Hepatic stellate cell (primary cell): ENCODE results near the gene HIVEP3.

Source experiments
- DNase-seq: peaks from one replicate; pipeline ENCODE4 v3.0.0; 2011; ENCODE audit warnings: low spot score

Gene HIVEP3

DNA sequence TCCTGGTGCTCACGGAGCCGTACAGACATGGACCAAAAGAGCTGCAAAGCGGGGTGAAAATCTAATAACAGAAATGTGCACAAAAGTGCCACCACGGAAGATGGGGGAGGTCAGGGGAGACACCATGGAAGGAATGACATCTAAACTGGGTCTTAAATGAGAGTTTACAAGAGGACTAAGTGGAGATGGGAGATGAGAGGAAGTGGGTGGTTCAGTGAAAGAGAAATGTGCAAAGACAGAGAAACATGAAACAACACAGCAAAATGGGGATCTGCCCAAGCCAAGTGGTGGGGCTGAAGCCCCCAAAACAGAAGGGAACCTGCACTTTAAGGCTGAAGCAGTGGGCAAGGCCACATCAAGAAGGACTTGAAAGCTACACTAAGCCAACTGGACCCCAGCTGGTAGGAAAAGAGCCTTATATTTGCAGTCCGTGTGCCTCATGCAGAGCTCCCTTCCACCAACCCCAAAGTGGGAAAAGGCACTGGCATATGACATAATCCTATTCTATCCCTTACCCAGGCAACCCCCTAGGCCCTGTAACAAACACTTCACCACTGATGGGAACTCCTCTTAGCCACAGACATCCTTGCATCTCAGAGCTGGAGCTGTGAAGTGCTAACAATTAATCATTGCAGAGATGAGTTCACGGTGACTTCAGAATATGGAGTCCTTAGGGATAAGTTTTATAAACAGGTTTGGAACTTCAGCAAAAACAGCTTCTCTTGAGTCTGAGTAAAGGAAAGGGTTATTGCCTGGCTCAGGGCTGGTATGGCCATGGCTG, 235.7 kb downstream of the HIVEP3 start:
- DNase-seq: no peak

DNA sequence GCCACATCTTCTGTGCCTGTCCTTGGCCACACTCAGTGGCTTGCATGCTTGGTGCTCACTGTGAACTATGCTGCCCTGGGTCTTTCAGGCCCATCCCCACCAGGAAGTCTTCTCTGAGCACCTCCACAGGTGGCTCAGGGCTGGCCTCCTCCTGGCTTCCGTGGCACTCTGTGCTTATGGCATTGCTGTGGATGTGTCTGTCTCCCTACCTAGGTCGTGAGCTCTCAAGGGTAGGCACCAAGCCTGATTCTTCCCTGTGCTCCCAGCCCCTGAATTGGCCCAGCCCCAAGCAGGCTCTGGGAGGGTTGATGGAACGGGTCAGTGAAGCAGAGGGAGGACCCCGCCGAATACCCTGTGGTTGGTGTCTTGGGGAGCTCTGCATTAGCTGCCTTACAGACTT, 236.6 kb downstream of the HIVEP3 start:
- DNase-seq: no peak

DNA sequence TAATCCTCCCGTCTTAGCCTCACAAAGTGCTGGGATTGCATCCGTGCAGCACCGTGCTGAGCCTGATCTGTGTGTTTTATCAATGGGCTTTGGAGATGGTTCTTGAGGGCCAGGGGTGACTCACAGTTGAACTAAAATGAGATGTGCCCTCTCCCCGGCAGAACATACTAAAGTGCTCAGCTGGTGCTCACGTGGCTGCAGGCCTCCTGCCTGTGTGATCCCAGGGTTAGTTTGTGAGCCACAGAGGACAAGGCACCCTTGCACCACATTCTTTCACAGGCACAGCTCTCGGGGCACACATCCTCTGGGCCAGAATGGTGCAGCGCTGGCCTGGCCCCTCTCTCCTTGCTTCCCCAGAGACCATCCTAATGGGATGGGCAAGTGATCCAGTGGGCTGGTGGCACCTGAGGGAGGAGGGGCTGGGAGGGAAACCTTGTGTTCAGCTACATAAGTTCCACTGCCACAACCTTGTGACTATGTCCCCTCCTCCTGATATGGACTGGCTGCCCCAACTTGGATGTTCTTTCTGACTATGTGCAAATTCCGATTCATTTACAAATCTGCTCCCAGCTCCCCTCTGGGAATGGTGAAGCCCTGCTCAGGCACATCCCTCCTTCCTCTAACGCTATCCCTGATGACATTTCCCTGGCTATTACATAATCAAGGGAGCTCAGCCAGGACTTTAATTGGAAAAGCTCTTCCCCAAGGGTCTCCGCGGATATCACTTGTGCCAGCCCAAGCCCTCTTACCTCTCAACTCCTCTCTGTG, 237.2 kb downstream of the HIVEP3 start:
- no peak for DNase-seq

DNA sequence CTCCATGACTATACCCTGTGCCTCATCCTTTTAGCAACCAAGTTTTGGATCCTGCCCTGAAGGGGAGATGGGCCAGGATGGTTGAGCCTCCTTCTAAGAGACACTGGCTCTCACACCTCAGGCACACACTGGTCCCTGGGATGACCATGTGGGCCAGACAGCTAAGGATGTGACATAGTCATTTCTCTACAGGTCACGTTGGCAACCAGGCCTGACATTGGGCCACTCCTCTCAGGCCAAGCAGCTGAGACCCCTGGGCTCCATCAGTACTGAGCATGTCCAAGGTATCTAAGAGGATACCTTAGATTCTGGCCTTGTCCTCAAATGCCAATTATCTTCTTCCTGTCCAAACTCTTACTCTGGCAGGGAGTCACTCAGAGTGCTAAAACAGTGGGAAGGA, 238.7 kb downstream of the HIVEP3 start:
- no peak for DNase-seq

DNA sequence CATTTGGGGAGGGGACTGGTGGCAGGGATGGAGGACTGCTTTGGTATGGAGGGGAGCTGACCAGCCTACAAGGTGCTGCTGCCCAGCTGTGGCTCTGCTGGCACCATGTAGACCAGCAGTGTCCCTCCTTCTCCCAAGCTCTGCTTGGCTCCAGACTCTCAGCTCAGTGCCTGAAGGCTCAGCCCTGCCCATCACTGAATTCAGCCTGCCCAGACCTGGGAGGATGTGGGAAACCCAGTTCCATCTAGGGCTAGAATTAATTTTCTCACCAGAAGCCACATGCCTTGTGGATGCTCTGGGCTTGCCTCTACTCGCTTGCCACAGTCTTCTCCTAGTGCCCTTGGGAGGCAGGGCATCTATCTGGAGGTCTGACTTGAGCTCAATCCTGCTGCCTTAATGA, 239.2 kb downstream of the HIVEP3 start:
- no peak for DNase-seq

DNA sequence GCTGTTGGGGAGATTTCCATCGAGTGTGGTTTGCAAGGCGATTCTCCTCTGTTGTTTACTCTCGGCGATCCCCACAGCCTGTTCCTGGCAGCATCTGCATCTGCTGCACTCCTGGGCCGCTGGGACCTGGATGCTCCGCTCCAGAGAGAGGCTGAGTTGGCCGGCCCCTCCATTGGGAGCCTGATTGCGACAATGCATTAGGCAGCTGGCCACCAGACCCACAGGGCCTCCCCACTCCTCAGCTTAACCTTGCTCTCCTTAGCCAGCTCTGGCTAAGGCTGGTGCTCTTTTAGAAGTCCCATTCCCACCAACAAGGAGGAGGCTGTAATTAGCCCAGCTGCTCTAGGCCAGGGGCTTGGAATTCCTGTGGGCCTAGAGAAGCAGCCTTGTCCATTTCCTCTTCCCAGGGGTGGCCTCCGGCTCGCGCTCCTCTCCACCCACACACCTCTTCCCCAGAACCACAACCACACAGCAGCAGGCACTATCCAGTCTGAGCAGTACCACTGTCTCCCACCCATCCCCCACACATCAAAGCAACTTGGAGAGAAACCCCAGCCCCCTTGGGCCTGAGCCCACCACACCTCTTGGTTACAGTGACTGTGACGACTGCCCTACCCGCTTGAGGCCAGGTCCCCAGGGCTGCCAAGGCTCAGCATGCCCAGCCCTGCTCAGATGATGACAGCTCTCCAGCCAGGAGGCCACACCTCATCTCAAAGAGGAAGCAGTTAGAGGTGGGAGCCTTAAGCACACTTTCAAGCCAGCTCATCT, 240.4 kb downstream of the HIVEP3 start:
- DNase-seq: no peak

DNA sequence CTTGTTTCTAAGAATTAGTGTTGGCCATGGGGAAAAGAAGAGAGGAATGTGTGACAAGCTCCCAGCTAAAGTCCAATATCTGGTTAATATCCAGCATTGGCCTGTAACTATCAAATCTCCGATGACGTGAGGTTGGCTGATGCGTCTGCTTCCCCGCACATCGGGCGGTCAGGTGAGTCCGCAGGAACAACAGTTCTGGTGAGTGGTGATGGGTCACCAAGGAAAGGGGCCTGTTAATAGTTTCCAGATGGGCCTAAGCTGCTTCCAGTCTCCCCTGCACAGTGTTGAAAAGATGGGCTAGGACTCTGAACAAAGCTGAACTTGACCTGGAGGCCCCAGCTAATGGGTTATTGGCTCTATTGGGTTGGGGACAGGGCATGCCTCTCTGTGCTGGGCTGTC, 241.1 kb downstream of the HIVEP3 start:
- DNase-seq: no peak

DNA sequence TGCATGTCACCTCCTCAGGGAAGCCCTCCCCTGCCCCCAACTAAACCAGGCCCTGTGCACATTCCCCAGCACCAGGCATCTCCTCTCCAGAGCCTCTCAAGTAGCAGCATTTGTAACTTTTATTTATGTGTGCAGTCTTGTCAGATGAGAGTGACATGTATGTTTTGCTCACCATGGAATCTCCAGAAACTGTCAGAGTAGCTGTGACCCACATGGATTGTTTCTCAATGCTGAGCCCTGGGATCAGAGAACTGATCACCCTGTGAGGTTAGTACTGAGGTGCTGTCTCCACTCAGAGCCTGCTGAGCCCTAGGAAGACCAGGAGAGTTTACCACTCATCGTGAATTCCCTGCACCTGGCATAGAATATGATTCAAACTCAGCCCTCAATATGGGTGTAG, 243.3 kb downstream of the HIVEP3 start:
- DNase-seq: no peak

DNA sequence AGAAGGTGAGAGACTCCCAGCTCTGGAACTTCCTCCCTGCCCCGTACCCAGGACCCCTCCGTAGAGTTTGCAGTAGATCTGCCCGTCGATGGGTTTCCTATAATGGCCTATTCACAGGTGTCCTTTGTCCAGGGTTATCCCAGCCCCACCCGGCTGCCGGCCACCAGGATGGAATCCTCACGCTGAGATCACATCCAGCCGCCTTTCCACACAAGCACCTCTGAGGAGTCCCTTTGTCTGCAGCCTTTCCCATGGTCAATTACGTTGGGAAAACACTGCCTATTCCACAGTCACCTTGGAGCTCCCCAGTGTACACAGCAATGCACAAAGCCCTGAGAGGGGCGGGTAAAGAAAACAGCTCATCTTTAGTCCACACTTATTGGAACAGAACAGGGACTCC, 244.2 kb downstream of the HIVEP3 start:
- no peak for DNase-seq

DNA sequence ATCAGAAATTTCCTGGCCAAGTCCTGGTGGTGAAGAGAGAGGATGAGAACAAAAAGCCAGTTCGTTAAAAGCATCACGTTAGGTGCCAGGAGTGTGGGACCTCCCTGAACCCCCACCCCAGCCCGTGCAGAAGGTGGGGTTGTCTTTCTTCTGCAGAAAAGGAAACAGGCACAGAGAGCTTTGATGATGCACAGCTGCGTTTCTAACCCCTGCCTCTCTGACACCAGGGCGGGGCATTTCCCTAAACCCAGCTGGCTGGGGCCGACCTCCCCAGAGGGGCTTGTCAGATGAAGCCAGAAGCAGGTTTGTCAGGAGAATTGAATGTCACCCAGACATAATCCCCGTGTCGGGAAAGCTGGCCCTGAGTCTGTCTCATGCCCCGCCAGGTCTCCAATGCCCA, 244.9 kb downstream of the HIVEP3 start:
- DNase-seq: no peak

DNA sequence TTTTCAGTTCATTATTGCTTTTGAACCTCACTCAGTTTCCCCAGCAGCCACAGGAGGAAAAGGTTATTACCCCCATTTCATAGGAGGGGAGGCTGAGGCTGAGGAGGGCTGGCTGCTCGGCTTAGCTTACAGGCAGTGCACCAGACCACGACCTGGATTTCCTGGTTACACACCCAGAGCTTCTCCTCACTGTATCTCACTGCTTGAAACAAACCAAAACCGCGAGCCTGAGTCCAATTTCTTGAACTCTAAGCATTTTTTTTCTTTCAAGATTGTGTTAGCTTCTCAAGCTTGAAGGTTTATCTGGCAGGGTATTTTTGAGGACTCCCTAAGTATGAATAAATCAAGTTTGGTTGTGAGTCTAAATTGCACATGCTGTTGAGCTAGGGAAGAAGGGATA, 245.3 kb downstream of the HIVEP3 start:
- no peak for DNase-seq

DNA sequence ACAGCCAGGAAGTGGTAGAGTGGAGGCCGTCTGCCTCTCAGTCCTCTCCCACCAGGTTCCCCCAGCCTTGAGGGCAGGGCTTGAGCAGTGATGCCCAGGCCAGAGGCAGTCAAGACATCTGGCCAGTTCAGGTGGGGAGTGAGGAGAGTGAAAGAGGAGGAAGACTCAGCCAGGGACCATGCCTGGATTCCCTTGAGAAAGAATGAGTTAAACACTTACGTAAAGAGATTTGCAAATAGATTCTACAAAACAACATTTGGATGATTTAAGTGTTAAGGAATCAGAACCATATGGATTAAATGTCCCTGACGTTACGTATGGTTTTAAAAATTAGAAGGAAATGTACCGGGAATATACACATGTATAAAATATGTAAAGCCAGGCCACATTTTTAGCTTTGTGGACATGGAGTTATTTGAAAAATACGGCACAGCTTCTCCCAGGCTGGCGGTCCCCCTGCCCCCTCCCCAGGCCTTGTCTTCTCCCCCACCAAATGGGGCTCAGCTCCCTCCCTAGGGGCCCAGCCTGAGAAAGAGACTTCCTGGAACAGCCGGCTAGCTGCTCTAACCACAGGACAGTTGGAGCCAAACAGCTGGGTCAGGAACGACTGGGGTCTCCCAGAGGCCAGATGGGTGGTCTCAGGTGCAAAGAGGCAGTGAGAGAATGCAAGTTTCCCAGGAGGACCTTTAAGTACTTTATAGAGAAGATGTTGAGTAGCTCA, 245.9 kb downstream of the HIVEP3 start:
- DNase-seq: no peak

DNA sequence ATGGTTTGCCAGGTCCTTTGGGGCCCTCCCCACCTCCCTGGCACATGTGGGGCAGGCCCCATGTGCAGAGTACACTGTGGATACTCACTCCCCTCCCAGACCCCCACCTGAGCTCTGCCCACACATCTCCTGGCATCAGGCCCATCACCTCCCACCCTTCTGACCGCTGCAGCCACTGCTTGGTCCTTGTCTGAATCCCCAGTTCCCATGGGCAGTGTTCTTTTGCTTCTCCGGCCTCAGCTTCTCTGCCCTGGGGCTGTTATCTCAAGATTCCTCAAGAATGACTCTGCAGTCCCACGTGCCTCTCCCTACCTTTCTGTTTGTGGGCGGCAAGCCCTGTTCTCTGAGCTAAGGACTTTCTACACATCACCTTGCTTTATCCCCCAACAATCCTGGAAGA, 246.5 kb downstream of the HIVEP3 start:
- DNase-seq: peak; percentile 60

DNA sequence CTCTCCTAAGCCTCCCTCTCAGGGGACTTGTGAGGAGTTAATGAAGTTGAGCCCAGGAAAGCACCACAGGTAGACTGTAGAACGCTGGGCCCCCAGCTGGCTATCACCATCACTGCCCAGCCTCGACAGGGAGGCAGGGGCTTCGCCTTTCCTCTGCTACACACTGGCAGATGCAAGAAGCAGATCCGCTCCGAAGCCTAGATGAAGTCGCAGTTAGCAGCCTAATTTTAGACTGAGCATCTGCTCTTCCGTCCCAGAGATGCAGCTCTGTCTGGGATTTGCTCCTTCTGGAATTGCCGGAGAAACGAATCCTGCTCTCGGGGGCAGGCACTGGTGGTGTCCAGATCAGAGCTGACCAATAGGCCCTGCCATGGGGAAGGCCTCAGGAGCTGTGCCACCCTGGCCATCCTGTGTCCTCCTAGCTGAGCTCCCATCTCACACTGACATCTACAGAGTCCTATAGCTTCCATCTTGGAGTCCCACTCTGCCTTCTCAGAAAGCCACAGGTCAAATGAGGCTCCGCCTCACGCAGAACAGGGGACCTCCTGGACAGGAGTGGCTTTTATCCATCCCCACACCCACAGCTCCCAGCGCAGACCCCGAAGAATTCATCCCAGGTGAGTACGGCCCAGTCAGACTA, 247.5 kb downstream of the HIVEP3 start:
- no peak for DNase-seq

DNA sequence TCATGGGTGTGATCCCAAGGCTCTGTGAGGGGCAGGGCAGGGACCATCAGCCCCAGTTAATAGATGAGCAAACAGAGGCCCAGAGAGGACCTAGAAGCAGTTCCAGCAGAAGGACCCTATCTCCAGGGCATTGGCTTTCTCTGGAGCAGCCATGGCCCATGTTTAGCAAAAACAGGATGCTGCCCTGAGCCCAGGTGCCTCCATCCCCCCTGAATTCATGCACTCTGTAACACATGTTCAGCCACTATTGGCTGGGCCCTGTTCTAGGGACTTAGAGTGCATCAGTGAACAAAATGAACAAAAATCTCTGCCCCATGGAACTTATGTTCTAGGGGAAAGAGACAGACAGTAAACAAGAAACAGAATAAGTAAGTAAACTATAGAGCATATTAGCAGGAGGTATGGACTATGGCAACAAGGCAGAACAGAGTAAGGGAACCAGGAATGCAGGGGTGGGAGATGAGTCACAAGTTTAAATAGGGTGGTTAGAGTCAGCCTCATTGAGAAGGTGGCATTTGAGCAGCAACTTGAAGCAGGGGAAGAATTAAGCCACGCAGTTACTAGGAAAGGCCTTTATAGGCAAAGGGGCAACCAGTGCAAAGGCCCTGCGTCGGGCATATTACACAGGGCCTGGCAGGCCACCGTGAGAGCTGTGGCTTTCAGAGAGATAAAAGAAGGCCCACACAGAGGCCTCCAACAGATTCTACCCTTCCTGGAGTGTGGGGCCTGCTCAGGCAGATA, 248.3 kb downstream of the HIVEP3 start:
- peak; percentile 87 for DNase-seq

DNA sequence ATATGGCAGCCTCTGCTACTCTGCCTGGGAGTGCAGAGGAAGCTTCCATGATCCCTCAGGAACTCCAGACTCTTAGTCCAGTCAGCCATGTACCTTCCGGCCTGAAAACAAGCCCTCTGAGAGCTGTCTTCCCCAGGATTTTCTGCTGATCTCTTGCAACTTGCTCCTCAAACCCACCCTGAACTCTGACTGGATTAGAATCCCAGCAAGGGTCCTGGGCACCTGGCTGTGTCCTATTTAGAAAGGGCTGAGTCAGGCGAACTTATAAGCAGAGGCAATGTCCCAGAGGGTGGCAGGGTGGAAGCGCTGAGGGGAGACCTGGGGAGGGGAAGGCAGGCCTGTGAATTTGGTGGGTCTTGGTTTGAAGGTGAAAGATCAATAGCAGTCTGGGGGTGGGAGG, 249.8 kb downstream of the HIVEP3 start:
- no peak for DNase-seq

DNA sequence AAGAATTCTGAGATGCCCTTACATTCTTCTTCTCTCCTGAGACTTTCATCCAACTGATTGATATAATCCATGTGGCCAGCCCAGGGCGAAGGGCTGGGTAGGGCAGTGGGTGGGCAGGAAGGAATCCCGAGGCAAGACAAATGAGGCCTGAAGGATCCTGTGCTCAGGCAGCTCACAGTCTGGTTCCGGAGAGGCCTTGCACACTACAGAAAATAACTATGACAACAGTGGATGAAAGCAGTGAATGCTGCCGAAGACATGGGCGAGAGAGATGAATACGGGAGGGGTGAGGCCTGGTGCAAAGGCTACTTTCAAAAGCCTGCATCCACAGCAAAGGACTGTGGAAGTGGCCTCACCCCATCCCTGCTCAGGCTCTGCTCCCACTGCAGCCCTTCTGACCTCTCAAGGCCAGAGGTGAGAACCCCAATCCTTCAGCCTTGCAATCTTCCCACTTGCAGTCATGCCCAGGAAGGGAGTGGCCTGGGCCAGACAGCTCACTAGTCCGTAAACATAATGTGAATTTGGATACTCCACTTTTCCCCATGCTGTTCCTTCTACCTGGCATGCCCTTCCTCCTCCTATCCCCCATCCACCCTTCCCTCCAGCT, 250.6 kb downstream of the HIVEP3 start:
- DNase-seq: no peak

DNA sequence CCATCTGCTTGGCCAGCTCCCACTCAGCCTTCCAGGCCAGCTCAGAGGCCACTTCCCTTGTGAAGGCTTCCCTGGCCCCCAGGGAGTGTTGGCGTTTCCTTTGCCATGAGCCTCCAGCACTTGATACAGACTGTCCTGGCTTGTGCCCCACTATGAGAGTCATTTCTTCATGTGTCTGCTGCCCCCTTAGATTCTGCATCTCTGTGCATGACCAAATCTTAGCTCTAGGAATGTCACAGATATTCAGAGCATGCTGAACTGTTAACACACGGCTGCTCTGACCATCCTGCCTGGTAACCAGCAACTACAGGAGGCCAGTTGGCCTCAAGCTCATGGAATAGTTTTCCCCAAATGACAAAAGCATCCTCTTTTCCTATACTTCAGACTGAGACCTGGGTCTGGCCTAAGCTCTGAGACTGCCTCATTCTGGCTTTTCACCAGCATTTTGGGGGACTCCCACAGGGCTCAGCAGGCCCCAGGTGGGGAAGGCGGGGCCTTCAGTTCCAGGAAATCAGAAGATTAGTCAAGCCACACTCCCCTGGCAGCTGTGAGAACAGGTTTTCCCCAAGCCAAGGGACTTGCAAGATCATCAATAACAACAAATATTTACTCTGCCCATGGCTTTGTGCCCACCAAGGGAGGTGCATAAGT, 251.6 kb downstream of the HIVEP3 start:
- DNase-seq: peak; percentile 55

DNA sequence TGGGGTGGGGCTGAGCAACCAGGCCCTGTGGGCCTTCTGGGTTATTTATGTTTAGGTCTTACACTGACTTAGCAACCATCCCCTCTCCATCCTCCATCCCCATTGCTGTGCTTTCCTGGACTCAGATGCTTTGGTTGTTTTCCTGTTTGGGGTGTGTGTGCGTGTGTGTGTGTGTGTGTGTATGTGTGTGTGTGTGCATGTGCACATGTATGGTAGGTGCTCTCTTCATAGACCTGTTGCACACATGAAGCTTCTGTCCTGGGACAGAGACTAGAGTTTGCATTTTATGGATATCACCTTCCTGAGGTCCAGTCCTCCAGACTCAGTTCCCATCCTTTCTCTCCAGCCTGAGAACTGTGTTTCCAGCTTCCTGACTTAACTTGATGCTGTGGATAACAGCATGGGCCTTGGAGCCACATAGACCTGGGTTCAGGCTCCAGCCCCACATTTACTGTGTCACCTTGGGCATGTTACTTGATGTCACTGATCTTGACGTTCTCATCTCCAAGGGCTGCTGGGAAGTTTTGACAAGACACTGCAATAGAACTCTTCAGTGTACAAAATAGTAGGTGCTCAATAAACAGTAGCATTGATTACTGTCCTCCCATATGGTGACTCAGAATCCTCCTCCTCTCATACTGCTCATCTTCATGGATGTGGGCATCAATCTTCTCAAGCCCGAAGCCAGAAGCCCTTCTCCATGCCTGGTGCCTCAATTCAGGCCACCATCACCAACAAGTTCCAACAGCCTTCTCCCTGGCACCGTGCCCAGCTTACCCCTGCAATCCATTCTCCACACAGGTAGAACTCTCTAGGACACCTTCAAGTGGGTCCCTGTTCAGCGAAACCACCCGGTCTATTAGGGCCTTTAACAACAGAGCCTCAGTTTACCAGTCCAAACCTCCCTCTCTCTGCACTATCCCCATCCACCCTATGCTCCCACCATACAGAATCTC, 252.5 kb downstream of the HIVEP3 start:
- DNase-seq: no peak
